ENCODE results near the gene ZBTB34. TPM values are rescaled to one million over a fixed set of nuclear protein-coding genes. Genes with fewer than 3 reads are reported as not detected.

Gene ZBTB34
- total and polyA plus RNA-seq, 2 of the 4 experiments (the other 2 are of a cell fraction), result 2.7 to 3.1 TPM

- Histone ChIP-seq H3K27ac (ENCODE audit: insufficient read depth, low read length) (no peak overlapping the region), H3K14ac (replicated peaks; ENCODE audit: low read depth, low read length) (no peak overlapping the region), H3K18ac (ENCODE audit: low read depth, low read length) (no peak overlapping the region), H3K4me2 (ENCODE audit: low read depth, low read length) (no peak overlapping the region), H4K20me1 (ENCODE audit: insufficient read depth, low read length) (no peaks in the 10 kb centered on the region), H3K9ac (ENCODE audit: low read depth, low read length) (no peak overlapping the region), H3K4me1 (ENCODE audit: control insufficient read depth, insufficient read depth, low read length) (peaks cover 15% of the 10 kb centered on the region), H3K9me3 (ENCODE audit: control insufficient read depth, insufficient read depth, low read length) (no peaks in the 10 kb centered on the region), H4K8ac (ENCODE audit: low read depth in 2 of 2, low read length in 2 of 2) (no peak overlapping the region), H3K79me1 (ENCODE audit: low read depth in 1 of 2, low read length in 2 of 2) (0 out of 4 replicates have a peak, but pooled peaks cover 0 to 5% of the 10 kb centered on the region in 2 experiments), H4K5ac (ENCODE audit: low read depth, low read length) (no peak overlapping the region), H2AK9ac (replicated peaks; ENCODE audit: low read depth, low read length, poor library complexity) (no peak overlapping the region), H3K9me1 (ENCODE audit: insufficient read depth, low read length) (peaks cover 15% of the 10 kb centered on the region), H3K56ac (ENCODE audit: extremely low read depth, insufficient read depth, low read length) (no peak overlapping the region), H2BK120ac (ENCODE audit: low read depth, low read length) (no peak overlapping the region), H2BK20ac (ENCODE audit: low read depth, low read length) (no peak overlapping the region), H2AFZ (replicated peaks; ENCODE audit: low read length, poor library complexity) (no peak overlapping the region), H2AK5ac (ENCODE audit: low read depth, low read length) (no peak overlapping the region), H3K23ac (ENCODE audit: low read depth, low read length) (no peak overlapping the region), H4K91ac (ENCODE audit: insufficient read depth, low read depth, low read length) (no peak overlapping the region), H2BK5ac (ENCODE audit: low read depth, low read length, poor library complexity, severe bottlenecking) (no peak overlapping the region), H3K4me3 (ENCODE audit: insufficient read depth, low read depth, low read length) (no peak overlapping the region), H2BK15ac (ENCODE audit: low read depth, low read length) (no peak overlapping the region), H3K4ac (ENCODE audit: low read depth, low read length) (no peak overlapping the region), H3K27me3 (ENCODE audit: control insufficient read depth, insufficient read depth, low read length) (peaks cover 19% of the 10 kb centered on the region), H3K36me3 (ENCODE audit: control insufficient read depth, insufficient read depth, low read length) (no peaks in the 10 kb centered on the region)
- ChIA-PET POLR2A (ENCODE audit: unreplicated experiment) (no interaction called here), CTCF (no interaction called here)
- in situ Hi-C loops (cut with MboI; ENCODE audit: low sequenced_read_pairs), result loop anchor here (25.0 kb wide), 1 partner anchor 461 kb away; the partner anchor contains the start of gene SLC2A8
- ATAC-seq (ENCODE audit: low read depth) (no peak), DNase-seq (no peak)
- intact Hi-C loops (cut with micrococcal nuclease), result no loop called here
- TF ChIP-seq FOS (IDR thresholded peaks at IDR 0.05; ENCODE audit: low read depth, low read length) (no peak), MAFK (IDR thresholded peaks at IDR 0.05; ENCODE audit: low read depth, low read length) (no peak), BHLHE40 (IDR thresholded peaks at IDR 0.05; ENCODE audit: low read depth, low read length) (no peak), RFX5 (IDR thresholded peaks at IDR 0.05; ENCODE audit: low read depth, low read length) (no peak), RCOR1 (IDR thresholded peaks at IDR 0.05; ENCODE audit: insufficient replicate concordance, low read length) (no peak), USF2 (IDR thresholded peaks at IDR 0.05; ENCODE audit: low read depth, low read length) (no peak), MXI1 (IDR thresholded peaks at IDR 0.05; ENCODE audit: borderline replicate concordance, low read depth, low read length) (no peak), MAZ (IDR thresholded peaks at IDR 0.05; ENCODE audit: borderline replicate concordance, low read depth, low read length) (no peak), POLR2A (IDR thresholded peaks at IDR 0.05; ENCODE audit: low read depth, low read length) (no peak), RAD21 (IDR thresholded peaks at IDR 0.05; ENCODE audit: low read length) (no peak), CEBPB (IDR thresholded peaks at IDR 0.05; ENCODE audit: low read depth, low read length) (no peak), NFE2L2 (IDR thresholded peaks at IDR 0.05; ENCODE audit: low read depth, low read length) (no peak), SMC3 (IDR thresholded peaks at IDR 0.05; ENCODE audit: low read depth, low read length) (no peak), CHD1 (IDR thresholded peaks at IDR 0.05; ENCODE audit: low read depth, low read length) (no peak)
- TF ChIP-seq, protein P1, sequence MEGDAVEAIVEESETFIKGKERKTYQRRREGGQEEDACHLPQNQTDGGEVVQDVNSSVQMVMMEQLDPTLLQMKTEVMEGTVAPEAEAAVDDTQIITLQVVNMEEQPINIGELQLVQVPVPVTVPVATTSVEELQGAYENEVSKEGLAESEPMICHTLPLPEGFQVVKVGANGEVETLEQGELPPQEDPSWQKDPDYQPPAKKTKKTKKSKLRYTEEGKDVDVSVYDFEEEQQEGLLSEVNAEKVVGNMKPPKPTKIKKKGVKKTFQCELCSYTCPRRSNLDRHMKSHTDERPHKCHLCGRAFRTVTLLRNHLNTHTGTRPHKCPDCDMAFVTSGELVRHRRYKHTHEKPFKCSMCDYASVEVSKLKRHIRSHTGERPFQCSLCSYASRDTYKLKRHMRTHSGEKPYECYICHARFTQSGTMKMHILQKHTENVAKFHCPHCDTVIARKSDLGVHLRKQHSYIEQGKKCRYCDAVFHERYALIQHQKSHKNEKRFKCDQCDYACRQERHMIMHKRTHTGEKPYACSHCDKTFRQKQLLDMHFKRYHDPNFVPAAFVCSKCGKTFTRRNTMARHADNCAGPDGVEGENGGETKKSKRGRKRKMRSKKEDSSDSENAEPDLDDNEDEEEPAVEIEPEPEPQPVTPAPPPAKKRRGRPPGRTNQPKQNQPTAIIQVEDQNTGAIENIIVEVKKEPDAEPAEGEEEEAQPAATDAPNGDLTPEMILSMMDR (conservative IDR thresholded peaks at IDR 0.05; ENCODE audit: low read depth, low read length), result no peak
- TF ChIP-seq, protein P2, sequence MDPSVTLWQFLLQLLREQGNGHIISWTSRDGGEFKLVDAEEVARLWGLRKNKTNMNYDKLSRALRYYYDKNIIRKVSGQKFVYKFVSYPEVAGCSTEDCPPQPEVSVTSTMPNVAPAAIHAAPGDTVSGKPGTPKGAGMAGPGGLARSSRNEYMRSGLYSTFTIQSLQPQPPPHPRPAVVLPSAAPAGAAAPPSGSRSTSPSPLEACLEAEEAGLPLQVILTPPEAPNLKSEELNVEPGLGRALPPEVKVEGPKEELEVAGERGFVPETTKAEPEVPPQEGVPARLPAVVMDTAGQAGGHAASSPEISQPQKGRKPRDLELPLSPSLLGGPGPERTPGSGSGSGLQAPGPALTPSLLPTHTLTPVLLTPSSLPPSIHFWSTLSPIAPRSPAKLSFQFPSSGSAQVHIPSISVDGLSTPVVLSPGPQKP (IDR thresholded peaks at IDR 0.05; ENCODE audit: borderline replicate concordance, low read depth, low read length), result no peak
- no TSS peak for BruUV-seq (replicated peaks)
- dilution Hi-C loops (cut with HindIII; ENCODE audit: low sequenced_read_pairs, unreplicated experiment), result no loop called here
These were observed 65.4 kb downstream of the ZBTB34 start for GRCh38 chr9:126925876-126926275.
